Keratinocyte (primary cell): Measurements from ENCODE around the gene KDM1B.
A peak's percentile ranks its signal among the peaks of the same experiment; 100 is the strongest.

Source experiments
- CTCF ChIP-seq, 3 experiments: IDR thresholded peaks in 1 of 3; conservative IDR thresholded peaks in 1 of 3; optimal IDR thresholded peaks in 1 of 3; 2 replicates in 2 of 3; 3 replicates in 1 of 3; pipeline versions ENCODE3 to v1.5.1; 2011; ENCODE audit warnings: low read length in 3 of 3, mild to moderate bottlenecking in 3 of 3, moderate library complexity in 2 of 3, control low read depth in 1 of 3, inconsistent platforms in 1 of 3; ENCODE audit not compliant: insufficient read depth in 2 of 3; ENCODE audit errors: extremely low read depth in 1 of 3
- EZH2 ChIP-seq: IDR thresholded peaks from one replicate; pipeline ENCODE4 v1.6.1; 2012; ENCODE audit warnings: inconsistent platforms, mild to moderate bottlenecking, low read length, moderate library complexity

- TF ChIP-seq CTCF (optimal IDR thresholded peaks at IDR 0.05 in 1 of 3, IDR thresholded peaks at IDR 0.05 in 1 of 3, conservative IDR thresholded peaks at IDR 0.05 in 1 of 3; ENCODE audit: extremely low read depth in 1 of 3, insufficient read depth in 2 of 3, low read length in 3 of 3) (peak; percentile 49 to 62 (median 59)), EZH2 (no peak)
Observed at GRCh38 chr6:18155864-18156421, 721 bp downstream of the KDM1B start.
